Testis (tissue), 2 donors: ENCODE results near the gene PRAC1.

Experiments used
- POLR2A ChIP-seq: fragments of 450-650 bp; IDR thresholded peaks from one replicate; pipeline ENCODE4 v1.6.1; 2017; ENCODE audit warnings: antibody characterized with exemption, mild to moderate bottlenecking, moderate library complexity
- TF ChIP-seq, protein P1 (sequence below), 3 experiments: fragments of 450-650 bp in 2 of 3; fragments of 200-600 bp in 1 of 3; sonication (generic) in 1 of 3; IDR thresholded peaks; one replicate each; pipeline ENCODE4 v1.5.1; 2016 to 2019; ENCODE audit warnings: antibody characterized with exemption in 3 of 3, mild to moderate bottlenecking in 2 of 3, moderate library complexity in 1 of 3

DNA sequence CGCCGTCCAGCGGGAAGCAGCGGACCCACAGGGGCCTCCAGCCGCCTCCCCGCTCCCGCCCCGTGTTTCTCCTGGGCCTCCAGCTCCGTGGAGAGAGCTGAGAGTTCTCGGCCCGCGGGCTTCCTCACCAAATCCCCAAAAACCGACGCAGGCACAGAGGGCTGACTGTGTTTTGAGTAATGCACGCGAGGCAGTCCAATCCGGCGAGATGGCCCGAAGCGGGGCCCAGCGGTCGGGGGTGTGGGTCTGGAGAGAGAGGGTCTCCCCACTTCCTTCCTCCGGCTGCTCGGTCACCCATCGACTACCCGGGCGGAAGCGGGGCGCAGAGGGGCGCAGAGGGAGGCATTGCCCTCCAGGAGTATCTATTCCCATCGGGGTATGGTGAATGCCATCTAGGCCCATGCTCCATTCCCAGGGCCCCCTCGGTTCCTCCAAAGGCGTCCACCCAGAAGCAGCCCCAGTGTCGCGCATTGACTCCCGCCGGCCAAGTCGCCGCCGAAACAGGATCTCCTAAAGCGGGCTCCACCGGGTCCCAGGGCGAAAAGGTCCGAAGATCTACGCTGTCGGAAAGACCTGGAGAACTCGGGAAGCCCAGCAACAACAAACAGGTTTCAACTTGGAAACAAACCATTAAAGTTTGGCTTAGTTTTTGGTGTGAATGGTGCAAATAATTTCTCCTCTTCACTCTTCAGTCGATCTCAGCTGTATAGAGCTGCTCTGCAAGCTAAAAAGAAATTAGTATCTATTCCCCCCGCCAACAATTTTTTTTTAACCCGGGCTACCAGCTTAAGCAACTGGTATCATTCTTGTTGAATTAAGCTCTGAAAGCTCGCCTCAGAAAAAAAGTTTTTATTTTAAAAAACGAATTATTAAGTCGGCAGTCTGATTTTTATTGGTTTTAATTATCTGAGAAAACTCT is 25.4 kb upstream of the PRAC1 start:
- TF ChIP-seq, protein P1, sequence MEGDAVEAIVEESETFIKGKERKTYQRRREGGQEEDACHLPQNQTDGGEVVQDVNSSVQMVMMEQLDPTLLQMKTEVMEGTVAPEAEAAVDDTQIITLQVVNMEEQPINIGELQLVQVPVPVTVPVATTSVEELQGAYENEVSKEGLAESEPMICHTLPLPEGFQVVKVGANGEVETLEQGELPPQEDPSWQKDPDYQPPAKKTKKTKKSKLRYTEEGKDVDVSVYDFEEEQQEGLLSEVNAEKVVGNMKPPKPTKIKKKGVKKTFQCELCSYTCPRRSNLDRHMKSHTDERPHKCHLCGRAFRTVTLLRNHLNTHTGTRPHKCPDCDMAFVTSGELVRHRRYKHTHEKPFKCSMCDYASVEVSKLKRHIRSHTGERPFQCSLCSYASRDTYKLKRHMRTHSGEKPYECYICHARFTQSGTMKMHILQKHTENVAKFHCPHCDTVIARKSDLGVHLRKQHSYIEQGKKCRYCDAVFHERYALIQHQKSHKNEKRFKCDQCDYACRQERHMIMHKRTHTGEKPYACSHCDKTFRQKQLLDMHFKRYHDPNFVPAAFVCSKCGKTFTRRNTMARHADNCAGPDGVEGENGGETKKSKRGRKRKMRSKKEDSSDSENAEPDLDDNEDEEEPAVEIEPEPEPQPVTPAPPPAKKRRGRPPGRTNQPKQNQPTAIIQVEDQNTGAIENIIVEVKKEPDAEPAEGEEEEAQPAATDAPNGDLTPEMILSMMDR (IDR thresholded peaks at IDR 0.05) = no peak
- TF ChIP-seq POLR2A = no peak
